ENCODE measurements around the gene GPR84.
A peak's percentile ranks its signal among the peaks of the same experiment; 100 is the strongest.

Gene GPR84

DNA sequence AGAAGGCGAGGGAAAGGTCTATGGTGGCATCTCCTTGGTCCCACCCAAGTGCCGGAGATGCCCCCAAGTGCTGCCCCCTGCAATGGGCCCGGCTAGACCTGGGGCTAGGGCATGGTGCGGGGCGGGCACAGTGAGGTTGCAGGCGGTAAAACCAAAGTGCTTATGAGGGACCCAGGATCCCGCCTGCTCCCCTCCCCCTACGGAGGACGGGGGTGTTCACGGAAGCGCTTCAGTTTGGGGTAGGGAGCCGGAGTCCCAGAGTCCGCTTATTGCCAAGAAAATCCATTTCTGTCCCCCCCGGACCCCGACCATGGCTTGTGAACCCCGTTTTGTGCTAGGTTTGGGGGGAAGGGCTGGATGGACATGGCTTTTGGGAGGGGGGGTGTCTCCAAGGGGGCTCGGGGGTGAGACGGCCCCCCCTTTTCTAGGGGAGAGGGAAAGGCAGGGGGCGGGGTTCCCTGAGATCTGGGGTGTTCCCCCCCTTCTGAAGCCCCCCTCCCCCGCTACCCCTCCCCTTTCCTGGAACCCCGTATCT, 5.4 kb upstream of the GPR84 start:
- H3K4me3 ChIP-seq, result peak overlapping the region in 7 of 10 experiments; percentile 22 to 60 (median 47); a peak in 11 of 20 replicates

DNA sequence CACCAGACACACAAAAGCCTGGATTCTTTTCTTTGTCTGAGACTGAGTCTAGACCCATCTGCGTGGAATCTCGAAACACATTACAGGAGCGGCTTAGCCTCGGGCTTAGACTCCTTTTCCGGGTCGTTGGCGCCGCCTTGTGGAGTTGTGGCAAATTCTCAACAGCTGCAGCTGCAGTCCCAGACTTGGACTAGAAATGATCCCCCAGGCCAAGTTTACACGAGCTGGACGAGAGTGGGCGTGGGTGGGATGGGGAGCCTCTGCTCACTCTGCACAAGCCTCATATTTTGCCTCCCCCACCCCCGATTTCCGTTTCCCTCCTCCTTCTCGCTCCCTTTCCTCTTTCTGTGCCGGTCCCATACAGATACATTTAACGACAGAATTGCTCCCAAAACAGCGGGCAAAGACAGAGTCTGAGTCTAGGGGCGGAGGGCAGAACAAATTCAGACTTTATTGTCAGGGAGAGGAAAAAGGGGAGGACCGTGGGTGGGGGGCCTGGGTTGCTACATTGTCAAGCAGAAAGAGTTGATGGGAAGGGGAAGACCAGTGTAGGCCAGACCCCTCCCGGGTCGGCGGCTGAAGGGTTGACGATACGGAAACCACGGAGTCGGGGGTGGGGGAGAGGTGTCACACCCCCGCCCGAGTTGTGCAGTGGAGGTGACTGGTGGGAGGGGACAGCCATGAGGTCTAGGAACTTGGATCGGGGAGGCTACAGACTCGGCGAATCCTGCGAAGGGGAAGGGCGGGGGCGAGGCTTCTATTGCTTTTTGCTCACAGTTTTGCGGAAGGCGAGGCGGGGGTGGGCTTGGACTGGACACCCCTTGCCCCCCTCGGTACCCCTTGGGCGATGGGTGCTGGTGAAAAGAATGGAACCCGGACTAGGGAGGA, 4.7 kb upstream of the GPR84 start:
- Histone ChIP-seq H3K4me1 (peaks cover 71 to 96% (median 93%) of the 10 kb centered on the region in 10 experiments), H3K9ac (peak overlapping the region; percentile 69 to 87 (median 81)), H3K4me3 (peak overlapping the region in 9 of 10 experiments; percentile 12 to 60 (median 39); a peak in 16 of 20 replicates), H3K36me3 (peaks cover 5 to 38% (median 27%) of the 10 kb centered on the region in 11 experiments; a peak in 18 of 22 replicates), H3K27ac (peak overlapping the region; percentile 43 to 96 (median 92); a peak in 21 of 22 replicates), H3K27me3 (no peaks in the 10 kb centered on the region), H4K20me1 (peaks cover 0 to 18% (median 0%) of the 10 kb centered on the region in 11 experiments; a peak in 4 of 22 replicates), H3K9me3 (replicated peaks in 1 of 11) (no peaks in the 10 kb centered on the region), H3K4me2 (peak overlapping the region; percentile 54 to 100 (median 96))
- TF ChIP-seq Cebpa-rat (IDR thresholded peaks at IDR 0.05), result no peak

More for the DNA sequence above, 5.4 kb upstream of the GPR84 start:
- Histone ChIP-seq H3K9me3 (replicated peaks in 1 of 11) (no peaks in the 10 kb centered on the region), H3K36me3 (peaks cover 5 to 45% (median 33%) of the 10 kb centered on the region in 11 experiments; a peak in 18 of 22 replicates), H3K4me2 (peak overlapping the region; percentile 54 to 100 (median 96)), H4K20me1 (peaks cover 0 to 24% (median 0%) of the 10 kb centered on the region in 11 experiments; a peak in 4 of 22 replicates), H3K4me1 (peaks cover 71 to 100% (median 98%) of the 10 kb centered on the region in 10 experiments), H3K9ac (peak overlapping the region; percentile 69 to 87 (median 81); a peak in 20 of 22 replicates), H3K27ac (peak overlapping the region in 10 of 11 experiments; percentile 81 to 96 (median 92); a peak in 19 of 22 replicates), H3K27me3 (no peaks in the 10 kb centered on the region)
- no peak for TF ChIP-seq Cebpa-rat (IDR thresholded peaks at IDR 0.05)

- Histone ChIP-seq H3K36me3 (peaks cover 6 to 36% (median 26%) of the 10 kb centered on the region in 11 experiments; a peak in 20 of 22 replicates), H3K27ac (peak overlapping the region; percentile 43 to 96 (median 92); a peak in 21 of 22 replicates), H3K27me3 (no peaks in the 10 kb centered on the region), H3K4me1 (peaks cover 71 to 95% (median 89%) of the 10 kb centered on the region in 10 experiments), H4K20me1 (peaks cover 0 to 15% (median 3%) of the 10 kb centered on the region in 11 experiments; a peak in 11 of 22 replicates), H3K9ac (peak overlapping the region; percentile 62 to 87 (median 81)), H3K4me3 (peak overlapping the region in 8 of 10 experiments; percentile 12 to 60 (median 43); a peak in 13 of 20 replicates), H3K9me3 (replicated peaks in 1 of 11) (peaks cover 0 to 5% (median 0%) of the 10 kb centered on the region in 11 experiments; a peak in 8 of 22 replicates), H3K4me2 (peak overlapping the region; percentile 54 to 100 (median 96))
- no peak for TF ChIP-seq Cebpa-rat (IDR thresholded peaks at IDR 0.05)
Observed at GRCh38 chr12:54368025-54368708, 3.9 kb upstream of the GPR84 start.

GRCh38 chr12:54363618-54364017, 668 bp downstream of the GPR84 start:
- no peak for TF ChIP-seq Cebpa-rat (IDR thresholded peaks at IDR 0.05)
- peak overlapping the region; percentile 74 to 96 (median 92) for H3K27ac ChIP-seq
- H3K9me3 ChIP-seq (replicated peaks in 1 of 11), result peaks cover 0 to 16% (median 0%) of the 10 kb centered on the region in 11 experiments; a peak in 8 of 22 replicates
- H3K4me3 ChIP-seq, result peak overlapping the region; percentile 35 to 99 (median 76); a peak in 19 of 20 replicates
- peaks cover 56 to 92% (median 80%) of the 10 kb centered on the region in 10 experiments for H3K4me1 ChIP-seq
- H4K20me1 ChIP-seq, result peaks cover 0 to 38% (median 21%) of the 10 kb centered on the region in 11 experiments; a peak in 13 of 22 replicates
- H3K9ac ChIP-seq, result peak overlapping the region; percentile 75 to 92 (median 87)
- H3K4me2 ChIP-seq, result peak overlapping the region; percentile 73 to 100 (median 97)
- no peaks in the 10 kb centered on the region for H3K27me3 ChIP-seq
- peaks cover 0 to 31% (median 25%) of the 10 kb centered on the region in 11 experiments; a peak in 20 of 22 replicates for H3K36me3 ChIP-seq

DNA sequence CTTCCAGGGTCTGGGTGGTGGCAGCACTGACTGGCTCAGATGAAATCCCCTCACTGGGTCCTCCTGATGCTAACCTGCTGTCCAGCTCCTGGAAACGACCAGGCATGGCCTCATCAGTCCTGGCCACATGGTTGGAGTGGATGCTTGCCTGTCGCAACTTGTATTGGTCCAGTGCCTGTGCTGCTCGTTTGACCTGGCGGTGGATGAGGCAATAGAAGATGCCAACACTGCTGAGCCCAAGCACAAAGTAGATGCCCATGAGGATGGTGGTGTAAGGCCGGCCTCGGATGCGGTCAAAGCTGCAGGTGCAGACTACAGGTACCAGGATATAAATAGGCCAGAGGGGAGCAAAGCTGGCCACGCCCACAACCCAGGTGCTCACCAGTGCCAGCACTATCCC, 1.2 kb downstream of the GPR84 start:
- H3K27me3 ChIP-seq, result no peaks in the 10 kb centered on the region
- peak overlapping the region; percentile 35 to 99 (median 76); a peak in 19 of 20 replicates for H3K4me3 ChIP-seq
- peak overlapping the region; percentile 73 to 100 (median 97) for H3K4me2 ChIP-seq
- peaks cover 0 to 16% (median 0%) of the 10 kb centered on the region in 11 experiments; a peak in 8 of 22 replicates for H3K9me3 ChIP-seq (replicated peaks in 1 of 11)
- no peak for TF ChIP-seq Cebpa-rat (IDR thresholded peaks at IDR 0.05)
- peaks cover 56 to 92% (median 80%) of the 10 kb centered on the region in 10 experiments for H3K4me1 ChIP-seq
- H3K9ac ChIP-seq, result peak overlapping the region; percentile 75 to 92 (median 87); a peak in 21 of 22 replicates
- H3K27ac ChIP-seq, result peak overlapping the region; percentile 74 to 96 (median 92); a peak in 21 of 22 replicates
- H3K36me3 ChIP-seq, result peaks cover 0 to 31% (median 26%) of the 10 kb centered on the region in 11 experiments; a peak in 20 of 22 replicates
- H4K20me1 ChIP-seq, result peaks cover 0 to 38% (median 21%) of the 10 kb centered on the region in 11 experiments; a peak in 13 of 22 replicates

DNA sequence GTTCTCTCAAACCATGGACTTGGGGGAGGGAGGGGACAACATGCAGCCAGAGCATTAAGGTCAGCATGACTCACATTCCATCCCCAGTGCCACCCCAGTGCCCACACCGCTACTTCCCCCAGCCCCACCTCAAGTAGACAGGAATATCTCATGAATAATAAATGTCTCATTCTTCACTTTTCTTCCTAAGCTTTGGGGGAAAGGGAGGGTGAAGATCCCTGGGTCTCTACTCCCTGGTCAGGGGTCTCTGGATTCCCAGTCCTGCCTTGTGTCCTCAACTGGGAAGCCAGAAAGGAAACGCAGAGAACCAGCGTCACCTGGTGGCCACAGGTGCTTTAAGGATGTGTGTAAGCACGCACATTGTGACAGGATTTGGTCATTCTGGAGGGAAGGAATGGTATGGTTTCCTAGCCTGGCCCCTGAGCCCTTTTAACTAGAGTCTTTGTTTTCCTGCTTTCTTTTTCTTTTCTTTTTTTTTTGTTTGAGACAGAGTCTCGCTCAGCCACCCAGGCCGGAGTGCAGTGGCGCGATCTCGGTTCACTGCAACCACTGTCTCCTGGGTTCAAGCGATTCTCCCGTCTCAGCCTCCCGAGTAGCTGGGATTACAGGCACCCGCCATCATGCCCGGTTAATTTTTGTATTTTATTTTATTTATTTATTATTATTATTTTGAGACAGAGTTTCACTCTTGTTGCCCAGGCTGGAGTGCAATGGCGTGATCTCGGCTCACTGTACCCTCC, 3.4 kb downstream of the GPR84 start:
- Histone ChIP-seq H3K27ac (peak overlapping the region; percentile 85 to 96 (median 92)), H4K20me1 (peaks cover 0 to 47% (median 21%) of the 10 kb centered on the region in 11 experiments; a peak in 13 of 22 replicates), H3K27me3 (no peaks in the 10 kb centered on the region), H3K9ac (peak overlapping the region; percentile 84 to 92 (median 88); a peak in 21 of 22 replicates), H3K4me3 (peak overlapping the region in 9 of 10 experiments; percentile 66 to 99 (median 76); a peak in 16 of 20 replicates), H3K36me3 (peaks cover 0 to 48% (median 26%) of the 10 kb centered on the region in 11 experiments; a peak in 20 of 22 replicates), H3K9me3 (replicated peaks in 1 of 11) (peaks cover 0 to 16% (median 0%) of the 10 kb centered on the region in 11 experiments; a peak in 8 of 22 replicates), H3K4me1 (peaks cover 63 to 88% (median 80%) of the 10 kb centered on the region in 10 experiments), H3K4me2 (peak overlapping the region; percentile 73 to 100 (median 97); a peak in 21 of 22 replicates)
- TF ChIP-seq Cebpa-rat (IDR thresholded peaks at IDR 0.05), result no peak

DNA sequence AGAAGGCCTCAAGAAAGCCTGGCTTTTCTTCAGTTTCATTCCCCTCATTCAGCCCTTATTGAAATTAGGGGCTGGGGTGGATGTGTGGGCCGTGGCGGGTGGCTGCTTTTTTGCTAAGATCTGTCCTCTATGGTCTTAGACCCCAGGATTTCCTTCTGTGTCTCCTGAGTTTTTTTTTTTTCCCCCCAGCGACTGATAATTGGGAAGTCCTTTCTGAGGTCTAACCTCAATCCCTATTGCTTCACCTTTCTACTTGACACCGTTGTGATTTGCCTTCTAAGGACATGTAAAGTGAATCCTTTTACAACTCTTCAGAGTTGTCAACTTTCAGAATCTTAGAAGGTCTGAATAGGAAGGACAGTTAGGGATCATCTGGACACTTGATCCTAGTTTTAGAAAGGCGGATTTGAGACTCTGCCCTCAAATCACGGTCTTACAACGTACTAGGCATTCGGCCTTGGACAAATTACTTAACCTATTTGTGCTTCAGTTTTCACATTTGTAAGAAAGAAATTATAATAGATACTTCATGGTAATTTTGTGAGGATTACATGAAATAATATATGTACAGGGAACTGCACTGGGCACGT, 4.4 kb downstream of the GPR84 start:
- Histone ChIP-seq H3K27me3 (no peaks in the 10 kb centered on the region), H3K4me1 (peaks cover 58 to 78% (median 72%) of the 10 kb centered on the region in 10 experiments), H3K36me3 (peaks cover 0 to 53% (median 27%) of the 10 kb centered on the region in 11 experiments; a peak in 20 of 22 replicates), H3K4me3 (peak overlapping the region; percentile 62 to 99 (median 76)), H3K27ac (peak overlapping the region; percentile 85 to 96 (median 92)), H3K9ac (peak overlapping the region; percentile 84 to 92 (median 88)), H3K4me2 (peak overlapping the region; percentile 73 to 100 (median 97)), H3K9me3 (replicated peaks in 1 of 11) (peaks cover 0 to 16% (median 0%) of the 10 kb centered on the region in 11 experiments; a peak in 8 of 22 replicates), H4K20me1 (peaks cover 0 to 52% (median 21%) of the 10 kb centered on the region in 11 experiments; a peak in 13 of 22 replicates)
- TF ChIP-seq Cebpa-rat (IDR thresholded peaks at IDR 0.05), result no peak

Measured in BLaER1 treated with 17β-estradiol and CSF1 and Interleukin-3, amounts not matched to agents 10 nM and 100 nM (cell line).